GM23248 (cell line): Measurements from ENCODE around the gene GBE1.

ENCODE experiments used
- EZH2 ChIP-seq: fragments of 200-600 bp; sonication (generic); IDR thresholded peaks from 2 replicates; pipeline ENCODE4 v1.6.1; 2018; ENCODE audit warnings: antibody characterized with exemption, mild to moderate bottlenecking; ENCODE audit not compliant: insufficient read depth, poor library complexity, severe bottlenecking
- EZH2phosphoT487 ChIP-seq: fragments of 200-600 bp; sonication (generic); IDR thresholded peaks from 2 replicates; pipeline ENCODE4 v1.6.1; 2018; ENCODE audit warnings: antibody characterized with exemption, moderate library complexity, mild to moderate bottlenecking, low read depth; ENCODE audit not compliant: insufficient read depth

GRCh38 chr3:81622395-81622794 lies 139.1 kb downstream of the GBE1 start:
- TF ChIP-seq EZH2 (no peak), EZH2phosphoT487 (no peak)
